CD4-positive, alpha-beta T cell treated with Interleukin-17A for 4 hours (primary cell): ENCODE measurements around the gene KRTAP10-5.
"Not testable (repeated sequence)": the region's sequence is repeated elsewhere in the genome, so short reads cannot be mapped to it uniquely, and the experiment has no call there.

Source experiments
- DNase-seq: peaks from one replicate; pipeline ENCODE4 v3.0.0-alpha.2; 2020; ENCODE audit warnings: mixed read lengths

Gene KRTAP10-5

DNA sequence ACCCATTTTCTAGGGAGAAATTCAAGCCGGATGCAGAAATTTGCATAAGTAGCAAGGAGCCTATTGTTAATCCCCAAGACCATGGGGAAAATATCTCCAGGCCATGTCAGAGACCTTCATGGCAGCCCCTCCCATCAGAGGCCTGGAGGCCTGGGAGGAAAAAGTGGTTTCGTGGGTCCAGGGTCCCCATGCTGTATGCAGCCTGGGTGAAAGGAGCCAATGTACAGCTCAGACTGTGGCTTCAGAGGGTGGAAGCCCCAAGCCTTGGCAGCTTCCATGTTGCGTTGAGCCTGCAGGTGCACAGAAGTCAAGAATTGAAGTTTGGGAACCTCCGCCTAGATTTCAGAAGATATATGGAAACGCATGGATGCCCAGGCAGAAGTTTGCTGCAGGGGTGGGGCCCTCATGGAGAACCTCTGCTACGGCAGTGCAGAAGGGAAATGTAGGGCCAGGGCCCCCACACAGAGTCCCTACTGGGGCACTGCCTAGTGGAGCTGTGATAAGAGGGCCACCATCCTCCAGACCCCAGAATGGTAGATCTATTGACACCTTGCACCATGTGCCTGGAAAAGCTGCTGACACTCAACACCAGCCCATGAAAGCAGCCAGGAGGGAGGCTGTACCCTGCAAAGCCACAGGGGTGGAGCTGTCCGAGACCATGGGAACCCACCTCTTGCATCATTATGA is 29.9 kb upstream of the KRTAP10-5 start:
- DNase-seq = not testable (repeated sequence)

DNA sequence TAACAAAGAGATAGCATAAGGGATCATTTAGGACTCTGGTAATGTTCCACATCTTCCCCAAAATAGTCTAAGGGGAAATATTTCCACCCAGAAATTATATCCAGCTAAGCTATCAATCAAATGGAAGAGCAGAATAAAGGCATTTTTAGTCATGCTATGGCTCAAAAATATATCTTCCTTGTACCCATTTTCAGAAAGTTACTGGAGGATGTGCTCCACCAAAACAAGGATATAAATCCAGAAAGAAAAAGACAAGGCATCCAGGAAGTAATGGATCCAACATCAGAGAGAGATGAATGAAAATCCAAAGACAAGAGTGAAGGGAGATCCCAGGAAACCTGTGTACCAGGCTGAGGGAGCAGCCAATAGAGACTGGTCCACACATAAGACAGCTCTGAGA is 28.8 kb upstream of the KRTAP10-5 start:
- no peak for DNase-seq

DNA sequence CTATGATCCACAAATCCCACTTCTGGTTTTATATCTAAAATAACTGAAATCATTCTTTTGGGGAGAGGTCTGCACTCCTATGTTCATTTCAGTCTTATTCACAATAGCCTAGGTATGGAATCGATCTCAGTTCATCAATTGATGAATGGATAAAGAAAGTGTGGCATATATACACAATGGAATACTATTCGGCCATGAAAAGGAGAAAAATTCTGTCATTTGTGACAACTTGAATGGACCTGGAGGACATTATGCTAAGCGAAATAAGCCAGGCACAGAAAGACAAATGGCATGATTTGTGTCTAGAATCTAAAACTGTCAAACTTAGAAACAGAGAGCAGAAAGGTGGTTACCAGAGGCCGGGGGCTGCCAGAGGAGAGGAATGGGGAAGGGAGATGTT is 26.1 kb upstream of the KRTAP10-5 start:
- DNase-seq = no peak

DNA sequence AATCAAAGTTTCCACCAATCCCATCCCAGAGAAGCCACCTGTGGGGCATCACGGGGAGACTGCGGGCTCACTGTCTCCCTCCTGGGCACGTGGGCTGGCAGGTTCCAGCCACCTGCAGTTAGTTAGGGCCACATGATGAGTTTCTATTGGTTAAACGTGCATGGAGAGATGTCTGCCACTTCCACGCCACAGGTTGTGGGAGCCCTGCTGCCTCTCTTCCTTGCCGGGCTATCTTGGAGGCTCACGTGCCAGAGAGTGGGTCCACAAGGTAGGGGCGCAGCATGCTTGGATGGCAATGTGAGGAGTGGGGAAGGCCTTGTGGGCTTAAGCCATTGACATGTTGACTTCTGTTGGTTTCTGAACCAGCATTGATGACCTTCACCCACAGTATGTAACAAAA is 23.5 kb upstream of the KRTAP10-5 start:
- no peak for DNase-seq

DNA sequence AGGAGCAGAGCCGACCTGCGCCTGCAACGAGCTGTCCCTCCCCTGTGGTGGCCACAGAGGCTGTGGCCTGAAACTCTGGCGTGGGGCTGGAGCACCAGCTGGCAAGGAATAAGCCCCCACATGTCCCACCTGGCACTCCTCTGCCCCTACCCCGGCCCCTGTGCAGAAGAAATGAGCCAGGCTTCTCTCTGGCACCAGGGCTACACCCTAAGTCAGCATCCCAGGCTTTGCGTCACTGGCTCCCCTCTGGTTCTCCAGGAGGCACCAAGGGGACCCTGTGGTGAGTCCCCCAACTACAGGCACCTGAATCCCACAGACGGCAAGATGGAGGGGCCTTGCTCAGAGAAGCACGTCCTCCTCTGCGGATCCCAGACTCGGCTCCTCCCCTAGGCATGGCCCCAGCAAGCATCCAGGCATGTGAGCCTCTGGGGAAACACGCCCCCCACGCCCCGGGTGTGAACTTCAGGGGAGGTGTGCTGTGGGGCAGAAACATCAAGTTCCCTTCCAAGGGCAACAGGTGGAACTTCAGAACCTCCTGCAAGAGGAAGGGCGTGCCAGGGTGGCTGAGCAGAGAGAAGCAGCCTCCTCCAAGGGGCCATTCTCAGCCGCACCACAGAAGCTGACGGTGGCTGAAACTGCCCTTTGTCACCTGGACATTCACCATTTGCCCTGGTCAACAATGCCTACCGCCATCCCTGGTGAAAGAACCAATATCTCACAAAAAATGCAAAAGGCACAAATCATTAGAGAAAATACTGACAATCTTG is 22.9 kb upstream of the KRTAP10-5 start:
- DNase-seq = no peak

DNA sequence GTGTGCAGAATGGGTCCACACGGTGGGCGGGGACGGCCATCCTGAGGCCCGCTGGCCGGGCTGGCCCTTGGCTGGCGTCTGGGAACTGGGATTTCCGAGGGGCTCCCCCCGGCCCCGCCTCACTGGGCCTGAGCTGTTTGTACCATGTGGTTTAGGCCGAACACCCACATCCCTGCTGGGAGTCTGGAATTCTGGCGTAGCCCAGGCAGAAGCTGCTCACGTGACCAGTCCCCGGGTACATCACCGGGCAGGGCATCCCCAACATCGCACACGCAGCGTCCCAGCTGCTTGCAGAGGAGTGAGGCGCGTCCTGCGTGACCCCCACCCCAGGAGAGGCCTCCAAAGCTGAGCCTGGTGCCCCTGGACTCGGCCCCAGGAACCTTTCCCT is 22.1 kb upstream of the KRTAP10-5 start:
- DNase-seq = no peak

DNA sequence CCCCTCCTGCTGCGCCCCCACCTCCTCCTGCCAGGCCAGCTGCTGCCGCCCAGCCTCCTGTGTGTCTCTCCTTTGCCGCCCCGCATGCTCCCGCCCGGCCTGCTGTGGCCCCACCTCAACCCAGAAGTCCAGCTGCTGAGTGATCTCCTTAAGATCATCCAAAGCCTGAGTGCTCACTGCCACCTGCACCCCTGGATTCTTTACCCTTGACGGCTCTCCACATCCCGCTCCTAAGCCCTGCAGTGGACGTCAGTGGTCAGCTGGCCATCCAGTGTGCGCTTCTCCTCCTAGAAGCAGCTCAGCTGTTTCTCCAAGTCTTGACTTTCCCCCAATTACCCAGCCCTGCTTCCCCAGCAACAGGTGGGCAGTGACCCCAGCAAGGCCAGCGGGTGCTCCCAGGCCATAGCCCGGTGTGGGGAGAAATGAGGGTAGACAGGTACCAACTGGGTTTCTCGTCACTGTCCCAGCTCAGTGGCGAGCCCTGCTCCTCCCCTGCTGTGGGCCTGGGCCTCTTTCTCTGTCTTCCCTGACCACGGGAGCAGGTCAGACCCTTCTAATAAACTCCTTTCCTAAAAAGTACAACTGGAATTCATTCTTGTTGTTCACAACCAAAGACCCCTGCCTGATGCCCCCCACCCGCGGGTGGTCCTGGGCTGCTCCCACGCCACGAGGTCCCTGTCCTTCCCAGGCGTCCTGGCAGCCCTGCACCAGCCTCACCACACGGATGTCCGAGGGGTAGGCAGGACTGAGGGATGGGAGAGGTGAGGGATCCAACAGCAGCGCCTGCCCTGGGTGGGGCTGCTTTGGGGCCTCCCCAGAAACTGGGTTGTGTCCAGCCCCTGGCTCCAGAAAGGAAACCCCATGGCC is 21.4 kb upstream of the KRTAP10-5 start:
- DNase-seq = no peak

DNA sequence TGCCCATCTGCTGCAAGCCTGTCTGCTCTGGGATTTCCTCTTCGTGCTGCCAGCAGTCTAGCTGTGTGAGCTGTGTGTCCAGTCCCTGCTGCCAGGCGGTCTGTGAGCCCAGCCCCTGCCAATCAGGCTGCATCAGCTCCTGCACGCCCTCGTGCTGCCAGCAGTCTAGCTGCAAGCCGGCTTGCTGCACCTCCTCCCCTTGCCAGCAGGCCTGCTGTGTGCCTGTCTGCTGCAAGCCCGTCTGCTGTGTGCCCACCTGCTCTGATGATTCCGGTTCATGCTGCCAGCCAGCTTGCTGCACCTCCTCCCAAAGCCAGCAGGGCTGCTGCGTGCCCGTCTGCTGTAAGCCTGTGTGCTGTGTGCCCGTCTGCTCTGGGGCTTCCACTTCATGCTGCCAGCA is 20.7 kb upstream of the KRTAP10-5 start:
- DNase-seq = not testable (repeated sequence)

DNA sequence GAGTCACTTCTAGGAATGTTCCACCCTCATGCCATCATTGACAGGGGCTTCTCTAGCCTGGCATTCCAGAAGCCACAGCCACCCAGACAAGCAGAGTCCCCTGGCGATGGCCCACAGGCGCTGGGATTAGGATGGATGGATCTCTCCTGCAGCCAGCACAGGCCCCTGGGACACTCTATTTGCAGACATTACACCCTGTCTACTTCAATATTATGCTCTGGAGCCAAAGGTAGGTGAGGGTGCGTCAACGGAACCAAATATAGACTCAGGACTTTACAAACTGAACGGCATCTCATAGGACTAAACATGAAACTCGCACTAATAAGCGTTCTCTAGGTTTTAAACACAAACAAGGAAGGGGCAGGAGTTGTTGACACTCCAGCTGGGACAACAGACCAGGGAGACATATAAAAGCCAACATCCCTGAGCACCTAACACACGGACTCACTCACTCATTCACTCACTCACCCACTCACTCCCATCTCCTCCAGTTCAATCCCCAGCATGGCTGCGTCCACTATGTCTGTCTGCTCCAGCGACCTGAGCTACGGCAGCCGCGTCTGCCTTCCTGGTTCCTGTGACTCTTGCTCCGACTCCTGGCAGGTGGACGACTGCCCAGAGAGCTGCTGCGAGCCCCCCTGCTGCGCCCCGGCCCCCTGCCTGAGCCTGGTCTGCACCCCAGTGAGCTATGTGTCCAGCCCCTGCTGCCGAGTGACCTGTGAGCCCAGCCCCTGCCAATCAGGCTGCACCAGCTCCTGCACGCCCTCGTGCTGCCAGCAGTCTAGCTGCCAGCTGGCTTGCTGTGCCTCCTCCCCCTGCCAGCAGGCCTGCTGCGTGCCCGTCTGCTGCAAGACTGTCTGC is 19.9 kb upstream of the KRTAP10-5 start, which contains the start of gene KRTAP10-7:
TSS of gene KRTAP10-7 (plus strand) at position 480 of the 861 bp plus-strand sequence. CDS start at position 505, 25 bp downstream.
- not testable (repeated sequence) for DNase-seq

DNA sequence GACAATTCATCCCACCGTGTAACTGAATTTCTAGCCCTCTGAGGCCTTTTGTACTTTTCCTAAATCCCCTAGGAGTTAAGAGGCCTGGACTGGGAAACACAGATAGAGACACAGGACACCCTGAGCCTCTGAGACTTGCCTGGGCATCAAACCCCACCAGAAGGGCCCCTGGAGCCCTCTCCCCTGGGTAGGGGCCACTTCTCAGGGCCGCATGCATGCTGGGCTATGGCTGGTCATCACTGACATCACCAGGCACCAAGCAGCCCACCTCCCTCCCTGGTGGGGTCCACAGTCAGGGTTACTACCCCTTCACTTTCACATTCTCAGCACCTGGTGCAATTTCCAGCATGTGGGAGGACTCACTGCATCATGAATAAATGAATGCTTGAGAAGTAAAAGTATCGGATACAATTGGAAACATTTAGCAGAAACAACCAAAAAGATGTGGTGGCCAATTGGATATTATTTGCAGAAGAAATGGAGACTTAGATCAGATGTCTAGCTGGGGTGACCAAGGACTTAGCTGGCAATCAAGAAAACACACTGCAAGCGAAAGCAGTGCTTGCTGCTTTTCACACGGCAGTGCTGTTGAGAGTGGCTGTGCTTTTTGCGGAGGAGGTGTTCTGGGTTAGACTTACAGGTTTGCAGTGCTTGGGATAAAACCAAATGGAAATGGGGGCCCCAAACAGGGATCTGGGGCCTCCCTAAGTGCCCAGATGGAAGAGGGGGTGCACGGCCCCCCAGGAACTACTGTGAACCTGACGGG is 19.0 kb upstream of the KRTAP10-5 start:
- no peak for DNase-seq

DNA sequence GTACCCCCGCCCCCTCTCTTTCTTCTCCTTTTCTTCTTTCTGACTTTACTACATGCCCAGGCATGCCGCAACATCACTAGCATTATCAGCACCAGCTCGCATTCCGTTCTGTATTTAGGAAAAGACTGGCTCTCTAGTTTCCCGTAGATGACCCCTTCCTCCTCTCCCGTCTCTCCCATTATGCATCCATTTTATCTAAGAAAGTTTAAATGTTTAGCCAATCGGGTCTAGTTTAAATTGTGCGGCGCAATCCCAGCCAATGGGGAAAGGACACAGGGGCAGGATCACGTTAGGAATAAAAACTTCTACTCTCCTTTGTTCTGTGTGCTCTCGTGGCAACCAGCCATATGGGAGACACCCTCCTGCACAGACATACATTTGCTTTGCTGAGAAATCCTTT is 17.7 kb upstream of the KRTAP10-5 start:
- DNase-seq = no peak

DNA sequence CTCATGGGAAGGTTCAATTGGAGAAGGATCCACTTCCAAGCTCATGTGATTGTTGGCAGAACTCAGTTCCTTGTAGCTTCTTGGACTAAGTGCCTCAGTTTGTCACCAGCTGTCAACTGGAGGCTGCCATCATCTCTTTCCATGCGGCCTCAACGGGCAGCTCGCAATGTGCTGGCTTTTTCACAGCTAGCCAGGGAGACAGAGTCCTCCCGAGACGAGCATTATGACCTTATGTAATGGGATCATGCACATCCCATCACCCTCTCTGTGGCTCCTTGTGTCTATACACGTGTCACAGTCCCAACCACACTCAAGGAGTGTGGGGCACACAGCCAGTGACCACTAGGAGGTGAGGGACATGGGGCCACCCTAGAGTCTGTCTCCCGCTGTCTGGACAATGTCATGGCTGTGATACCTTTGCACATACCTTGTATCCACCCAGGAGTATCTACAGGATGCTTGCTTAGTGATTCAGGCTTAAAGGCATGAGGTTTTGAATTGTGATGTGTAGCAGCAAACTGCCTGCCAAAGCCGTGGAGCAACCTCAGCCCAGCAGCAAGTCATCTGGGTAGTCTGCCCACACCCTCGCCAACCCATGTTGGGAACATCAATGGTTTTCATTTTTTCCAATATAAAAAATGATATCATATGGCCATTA is 15.8 kb upstream of the KRTAP10-5 start:
- no peak for DNase-seq

DNA sequence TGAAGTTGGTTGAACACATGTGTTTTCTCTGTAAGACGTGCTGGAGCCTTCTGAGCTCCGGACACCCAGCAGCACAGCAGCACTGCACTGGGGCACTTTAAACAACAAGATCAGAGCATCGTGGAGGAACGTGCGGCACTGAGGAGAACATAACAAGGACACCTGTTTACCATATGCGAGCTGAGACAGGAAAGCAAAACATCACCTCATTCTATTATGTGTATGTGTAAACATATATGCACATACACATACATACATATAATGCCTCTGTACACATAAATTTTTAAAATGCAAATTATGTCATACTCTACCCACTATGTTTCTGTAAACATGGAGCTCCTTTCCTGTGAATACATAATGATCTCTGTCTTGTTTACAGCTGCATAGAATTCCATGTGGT is 15.1 kb upstream of the KRTAP10-5 start:
- DNase-seq = no peak

DNA sequence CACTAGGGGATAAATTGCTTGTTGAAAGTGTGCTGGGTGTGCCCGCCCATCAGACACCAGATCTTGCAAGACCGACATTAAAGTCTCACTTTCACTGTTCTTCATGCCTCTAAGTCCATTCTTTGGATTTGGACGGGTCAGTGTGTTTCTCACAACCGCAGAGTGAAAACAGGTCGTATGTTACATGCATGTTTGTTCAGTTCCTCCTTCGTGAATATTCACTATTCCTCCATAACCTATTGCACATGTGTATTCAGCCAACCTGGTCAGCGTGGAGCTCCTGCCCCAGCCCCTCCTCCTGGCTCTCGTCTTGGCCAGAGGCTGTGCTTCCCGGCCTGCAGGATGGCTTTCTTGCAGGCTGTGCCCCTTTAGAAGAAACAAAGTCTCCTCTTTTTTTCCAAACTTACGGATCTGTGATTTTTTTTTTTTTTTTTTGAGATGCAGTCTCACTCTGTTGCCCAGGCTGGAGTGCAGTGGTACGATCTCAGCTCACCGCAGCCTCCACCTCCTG is 14.1 kb upstream of the KRTAP10-5 start:
- no peak for DNase-seq

DNA sequence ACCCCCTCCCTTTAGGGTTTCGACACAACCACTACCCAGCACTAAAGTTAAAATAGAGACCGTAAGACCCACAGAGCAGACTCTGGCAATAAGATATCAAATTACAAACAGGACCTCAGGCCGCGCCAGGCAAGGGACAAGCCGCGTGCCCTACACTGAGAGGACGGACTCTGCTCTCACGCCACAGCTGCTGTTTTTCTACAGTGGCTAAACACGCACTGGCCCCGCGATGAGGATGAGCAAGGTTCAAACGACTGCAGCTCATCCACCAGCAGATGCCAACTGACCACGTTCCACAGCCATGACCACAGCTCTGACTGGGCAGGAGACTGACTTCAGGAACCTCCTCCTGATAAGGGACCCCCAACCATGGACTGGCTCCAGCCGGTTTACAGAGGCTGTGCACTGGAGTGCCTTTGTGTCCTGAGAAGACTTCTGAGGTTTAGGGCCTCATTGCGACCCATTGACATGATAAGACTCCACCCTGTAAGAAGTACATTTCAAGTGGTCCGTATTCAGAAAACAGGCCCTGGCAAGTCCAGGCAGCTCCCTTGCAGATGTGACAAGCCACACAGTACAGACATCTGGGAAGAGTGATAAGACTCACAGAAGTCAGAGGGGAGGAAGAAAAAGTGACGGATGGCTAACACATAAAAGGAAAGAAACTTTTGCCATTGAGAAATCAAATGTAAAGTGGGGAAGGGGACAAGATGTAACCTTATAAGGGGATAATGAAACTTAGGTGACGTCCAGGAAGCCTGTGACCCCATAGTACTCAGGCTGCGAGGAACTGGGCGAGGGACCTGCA is 13.4 kb upstream of the KRTAP10-5 start:
- DNase-seq = no peak

DNA sequence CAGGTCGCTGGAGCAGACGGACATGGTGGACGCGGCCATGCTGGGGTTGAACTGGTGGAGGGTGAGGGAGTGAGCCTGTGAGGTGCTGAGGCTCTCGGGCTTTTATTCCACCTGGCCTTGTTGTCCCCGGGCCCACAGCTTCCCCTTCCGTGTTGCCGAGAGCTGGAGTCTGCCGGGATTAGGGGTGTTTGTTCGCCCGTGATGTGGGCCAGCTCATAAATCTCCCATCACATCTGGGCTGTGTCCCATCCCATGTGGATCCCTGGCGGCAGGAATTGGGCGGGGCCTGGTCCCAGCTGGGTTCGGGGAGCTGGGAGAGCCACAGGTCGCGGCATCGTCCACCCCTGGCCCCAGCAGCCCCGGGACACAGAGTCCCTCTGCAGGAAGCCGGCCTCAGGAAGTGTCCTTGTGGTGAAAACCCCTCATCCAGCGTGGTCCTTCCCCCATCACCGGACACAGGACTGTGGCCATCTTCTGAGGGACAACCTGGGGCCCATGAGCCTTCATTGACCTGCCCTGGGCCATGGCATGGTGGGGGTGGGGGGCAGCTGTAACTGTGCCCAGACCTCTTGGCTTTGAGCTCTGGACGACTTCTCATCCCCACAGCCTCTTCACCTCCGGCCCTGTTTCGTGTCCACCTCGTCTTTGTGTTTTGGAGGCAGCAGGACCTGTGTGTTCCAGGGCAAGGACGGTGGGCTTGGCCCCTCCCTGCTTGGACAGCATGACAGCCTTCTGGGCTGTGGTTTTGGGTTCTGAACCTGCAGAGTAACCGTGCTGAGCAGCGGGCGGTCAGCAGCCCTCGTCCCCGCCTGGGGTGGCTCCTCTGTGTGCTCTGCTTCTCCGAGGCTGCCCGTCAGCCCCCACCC is 12.3 kb upstream of the KRTAP10-5 start, which contains the start of gene KRTAP10-6:
TSS of gene KRTAP10-6 (minus strand) at position 60 of the 866 bp plus-strand sequence. CDS start at position 39, 21 bp downstream.
- DNase-seq = no peak

DNA sequence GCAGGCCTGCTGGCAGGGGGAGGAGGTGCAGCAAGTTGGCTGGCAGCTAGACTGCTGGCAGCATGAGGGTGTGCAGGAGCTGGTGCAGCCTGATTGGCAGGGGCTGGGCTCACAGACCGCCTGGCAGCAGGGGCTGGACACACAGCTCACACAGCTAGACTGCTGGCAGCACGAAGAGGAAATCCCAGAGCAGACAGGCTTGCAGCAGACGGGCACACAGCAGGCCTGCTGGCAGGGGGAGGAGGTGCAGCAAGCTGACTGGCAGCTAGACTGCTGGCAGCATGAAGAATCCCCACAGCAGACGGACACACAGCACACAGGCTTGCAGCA is 11.4 kb upstream of the KRTAP10-5 start:
- not testable (repeated sequence) for DNase-seq

DNA sequence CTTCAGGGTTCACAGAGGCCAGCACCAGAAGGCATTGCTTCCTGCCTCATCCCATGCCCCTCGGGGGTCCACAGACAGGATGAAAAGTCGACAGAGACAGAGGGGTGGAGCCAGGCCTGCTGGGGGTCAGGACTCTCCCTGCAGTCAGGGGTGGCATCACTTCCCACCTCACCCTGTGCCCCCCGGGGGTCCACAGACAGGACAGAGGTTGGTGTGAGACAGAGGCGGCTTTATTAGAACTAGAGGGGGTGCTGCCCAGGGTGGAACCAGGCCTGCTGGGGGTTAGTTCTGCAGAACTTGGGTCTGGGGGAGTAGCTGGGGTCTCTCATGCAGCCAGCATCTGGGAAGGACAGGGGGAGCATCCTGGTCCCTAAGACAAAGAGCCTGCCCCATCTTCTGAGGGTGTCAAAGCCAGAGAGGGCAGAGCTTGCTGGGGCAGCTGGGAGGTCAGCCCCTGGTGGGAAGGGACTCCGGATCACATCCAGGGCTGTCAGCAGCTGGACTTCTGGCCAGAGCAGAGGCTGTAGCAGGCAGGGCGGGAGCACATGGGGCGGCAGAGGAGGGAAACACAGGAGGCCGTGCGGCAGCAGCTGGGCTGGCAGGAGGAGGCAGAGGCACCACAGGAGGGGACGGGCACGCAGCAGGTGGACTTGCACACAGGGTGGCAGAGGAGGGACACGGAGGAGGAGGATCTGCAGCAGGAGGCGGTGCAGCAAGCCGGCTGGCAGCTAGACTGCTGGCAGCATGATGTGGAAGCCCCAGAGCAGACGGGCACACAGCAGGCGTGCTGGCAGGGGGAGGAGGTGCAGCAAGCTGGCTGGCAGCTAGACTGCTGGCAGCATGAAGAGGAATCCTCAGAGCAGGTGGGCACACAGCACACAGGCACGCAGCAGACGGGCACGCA is 10.7 kb upstream of the KRTAP10-5 start:
- DNase-seq = not testable (repeated sequence)
